ENCODE results near the gene ZFR2.

ZFR2 gene

GRCh38 chr19:3774621-3775373 is 94.0 kb downstream of the ZFR2 start:
- DNase-seq (ENCODE audit: low read depth): no peak
- Histone ChIP-seq H3K4me3 (ENCODE audit: low read length) (no peak overlapping the region), H3K9me3 (ENCODE audit: control insufficient read depth, low read length) (no peaks in the 10 kb centered on the region), H3K27me3 (replicated peaks; ENCODE audit: control insufficient read depth, insufficient read depth, low read length) (peaks cover 16% of the 10 kb centered on the region), H3K36me3 (ENCODE audit: control insufficient read depth, insufficient read depth, low read length, severe bottlenecking) (no peaks in the 10 kb centered on the region), H3K9ac (ENCODE audit: low read length) (no peak overlapping the region), H3K4me1 (ENCODE audit: control insufficient read depth, insufficient read depth, low read length) (no peaks in the 10 kb centered on the region)

GRCh38 chr19:3773814-3774515 is 94.9 kb downstream of the ZFR2 start:
- no peaks in the 10 kb centered on the region for H3K9me3 ChIP-seq (ENCODE audit: control insufficient read depth, low read length)
- no peak overlapping the region for H3K4me3 ChIP-seq (ENCODE audit: low read length)
- H3K9ac ChIP-seq (ENCODE audit: low read length): no peak overlapping the region
- DNase-seq (ENCODE audit: low read depth): no peak
- H3K27me3 ChIP-seq (replicated peaks; ENCODE audit: control insufficient read depth, insufficient read depth, low read length): peaks cover 16% of the 10 kb centered on the region
- H3K4me1 ChIP-seq (ENCODE audit: control insufficient read depth, insufficient read depth, low read length): no peaks in the 10 kb centered on the region
- no peaks in the 10 kb centered on the region for H3K36me3 ChIP-seq (ENCODE audit: control insufficient read depth, insufficient read depth, low read length, severe bottlenecking)

DNA sequence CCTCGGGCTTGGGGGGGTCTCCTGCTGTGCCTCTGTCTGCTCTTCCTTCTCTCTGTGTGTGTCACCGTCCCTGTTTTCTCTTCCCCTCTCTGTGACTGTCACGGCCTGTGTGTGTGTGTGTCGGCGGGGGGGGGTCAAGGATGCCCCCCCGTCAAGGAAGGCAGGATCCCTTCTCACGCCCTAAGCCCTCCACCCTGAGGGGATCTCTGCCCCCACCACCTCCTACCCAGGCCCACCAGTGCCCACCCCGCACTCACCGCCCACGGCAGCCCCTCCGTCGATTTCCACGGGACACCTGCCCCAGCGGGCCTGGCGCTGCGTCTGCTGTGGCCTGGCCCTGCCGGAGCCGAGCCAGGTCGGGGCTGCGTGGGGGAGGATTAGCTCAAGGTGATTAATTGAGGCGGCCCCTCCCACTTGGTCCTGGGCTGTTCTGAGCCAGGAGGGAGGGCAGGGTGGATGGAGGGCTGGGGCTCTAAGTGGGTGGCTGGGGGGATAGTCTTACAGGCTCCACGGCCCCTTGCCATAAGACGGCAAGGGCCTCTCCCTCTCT is 96.9 kb downstream of the ZFR2 start, which contains the start of gene RAX2:
Gene RAX2 (minus strand): TSS at position 323 of the 550 bp plus-strand sequence. CDS start 486 bp downstream, outside the sequence.
- no peaks in the 10 kb centered on the region for H3K9me3 ChIP-seq (ENCODE audit: control insufficient read depth, low read length)
- H3K27me3 ChIP-seq (replicated peaks; ENCODE audit: control insufficient read depth, insufficient read depth, low read length): peaks cover 16% of the 10 kb centered on the region
- no peak within 1 kb of the TSS for H3K9ac ChIP-seq (ENCODE audit: low read length)
- H3K4me1 ChIP-seq (ENCODE audit: control insufficient read depth, insufficient read depth, low read length): no peaks in the 10 kb centered on the region
- H3K36me3 ChIP-seq (ENCODE audit: control insufficient read depth, insufficient read depth, low read length, severe bottlenecking): peaks cover 7% of the 10 kb centered on the region
- H3K4me3 ChIP-seq (ENCODE audit: low read length): no peak within 1 kb of the TSS
- DNase-seq (ENCODE audit: low read depth): no peak

- Histone ChIP-seq H3K4me1 (ENCODE audit: control insufficient read depth, insufficient read depth, low read length) (no peaks in the 10 kb centered on the region), H3K9me3 (ENCODE audit: control insufficient read depth, low read length) (no peaks in the 10 kb centered on the region), H3K4me3 (ENCODE audit: low read length) (no peak overlapping the region), H3K27me3 (replicated peaks; ENCODE audit: control insufficient read depth, insufficient read depth, low read length) (peaks cover 16% of the 10 kb centered on the region), H3K36me3 (ENCODE audit: control insufficient read depth, insufficient read depth, low read length, severe bottlenecking) (peaks cover 14% of the 10 kb centered on the region), H3K9ac (ENCODE audit: low read length) (no peak overlapping the region)
- no peak for DNase-seq (ENCODE audit: low read depth)
Observed at GRCh38 chr19:3771000-3771905, 97.6 kb downstream of the ZFR2 start.

DNA sequence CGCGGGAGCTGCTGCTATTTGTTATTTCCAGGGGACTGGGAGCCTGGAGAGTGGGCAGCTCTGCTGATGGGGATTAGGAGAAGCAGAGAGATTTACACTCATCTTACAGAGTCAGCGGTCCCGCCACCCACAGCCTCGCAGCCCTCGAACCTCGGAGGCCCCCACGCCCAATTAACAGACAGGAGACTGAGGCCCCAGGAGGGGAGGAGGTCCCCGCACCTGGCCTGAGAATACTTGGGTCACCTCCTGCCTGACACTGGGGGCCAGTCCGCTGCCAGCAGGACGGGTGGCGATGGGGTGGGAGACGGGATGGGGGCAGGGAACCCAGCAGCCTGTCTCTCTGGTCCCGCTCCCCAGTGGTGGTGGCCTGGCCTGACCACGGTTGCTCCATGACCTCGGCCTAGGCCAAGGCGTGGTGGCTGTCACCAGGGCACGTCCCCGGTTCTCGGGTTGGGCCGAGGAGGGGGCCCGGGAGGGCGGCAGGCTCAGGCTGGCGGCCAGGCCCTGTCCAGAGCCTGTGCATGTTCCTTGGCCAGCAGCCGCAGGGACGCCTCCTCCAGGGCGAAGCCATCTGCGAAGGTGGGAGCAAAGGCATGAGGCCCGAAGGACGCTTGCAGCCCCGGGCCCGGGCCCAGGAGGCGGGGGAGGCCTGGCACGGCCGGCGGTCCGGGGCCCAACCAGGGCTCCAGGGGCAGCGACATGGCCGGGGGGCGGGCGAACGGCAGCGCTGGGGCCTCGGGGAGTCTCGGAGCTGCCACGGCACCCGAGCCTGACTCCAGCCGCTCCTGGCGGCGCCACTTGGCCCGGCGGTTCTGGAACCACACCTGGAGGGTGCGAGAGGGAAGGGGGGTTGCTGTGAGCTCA is 98.5 kb downstream of the ZFR2 start:
- H3K9ac ChIP-seq (ENCODE audit: low read length): no peak overlapping the region
- no peaks in the 10 kb centered on the region for H3K4me1 ChIP-seq (ENCODE audit: control insufficient read depth, insufficient read depth, low read length)
- DNase-seq (ENCODE audit: low read depth): no peak
- H3K9me3 ChIP-seq (ENCODE audit: control insufficient read depth, low read length): no peaks in the 10 kb centered on the region
- peaks cover 15% of the 10 kb centered on the region for H3K36me3 ChIP-seq (ENCODE audit: control insufficient read depth, insufficient read depth, low read length, severe bottlenecking)
- H3K4me3 ChIP-seq (ENCODE audit: low read length): no peak overlapping the region
- peaks cover 13% of the 10 kb centered on the region for H3K27me3 ChIP-seq (replicated peaks; ENCODE audit: control insufficient read depth, insufficient read depth, low read length)

DNA sequence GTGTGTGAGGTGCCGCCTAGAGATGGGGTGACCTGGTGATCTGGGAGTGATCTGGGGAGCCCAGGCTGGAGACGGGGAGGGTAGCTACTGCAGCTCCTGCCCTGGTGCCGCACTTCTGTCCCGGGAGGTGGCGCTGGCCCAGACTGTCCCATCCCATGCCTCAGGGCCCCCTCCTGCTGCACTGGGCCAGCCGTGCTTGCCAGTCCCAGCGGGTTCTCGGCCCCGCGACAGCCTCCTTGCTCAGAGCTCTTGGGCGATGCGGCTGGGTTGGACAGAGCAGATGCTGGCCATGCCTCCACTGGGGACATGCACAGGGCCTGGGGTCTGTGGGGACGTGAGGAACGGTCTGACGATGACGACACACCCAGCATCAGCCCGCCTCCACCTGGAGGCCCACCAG is 99.3 kb downstream of the ZFR2 start:
- Histone ChIP-seq H3K27me3 (replicated peaks; ENCODE audit: control insufficient read depth, insufficient read depth, low read length) (peaks cover 12% of the 10 kb centered on the region), H3K4me1 (ENCODE audit: control insufficient read depth, insufficient read depth, low read length) (no peaks in the 10 kb centered on the region), H3K9ac (ENCODE audit: low read length) (no peak overlapping the region), H3K36me3 (ENCODE audit: control insufficient read depth, insufficient read depth, low read length, severe bottlenecking) (peaks cover 19% of the 10 kb centered on the region), H3K4me3 (ENCODE audit: low read length) (no peak overlapping the region), H3K9me3 (ENCODE audit: control insufficient read depth, low read length) (no peaks in the 10 kb centered on the region)
- no peak for DNase-seq (ENCODE audit: low read depth)

- no peak for DNase-seq (ENCODE audit: low read depth)
- Histone ChIP-seq H3K9ac (ENCODE audit: low read length) (no peak overlapping the region), H3K4me3 (ENCODE audit: low read length) (no peak overlapping the region), H3K4me1 (ENCODE audit: control insufficient read depth, insufficient read depth, low read length) (no peaks in the 10 kb centered on the region), H3K9me3 (ENCODE audit: control insufficient read depth, low read length) (no peaks in the 10 kb centered on the region), H3K27me3 (replicated peaks; ENCODE audit: control insufficient read depth, insufficient read depth, low read length) (peaks cover 9% of the 10 kb centered on the region), H3K36me3 (ENCODE audit: control insufficient read depth, insufficient read depth, low read length, severe bottlenecking) (peaks cover 19% of the 10 kb centered on the region)
Observed at GRCh38 chr19:3768748-3769099, 100.1 kb downstream of the ZFR2 start.

- no peak overlapping the region for H3K4me3 ChIP-seq (ENCODE audit: low read length)
- H3K9me3 ChIP-seq (ENCODE audit: control insufficient read depth, low read length): no peaks in the 10 kb centered on the region
- H3K9ac ChIP-seq (ENCODE audit: low read length): no peak overlapping the region
- peaks cover 3% of the 10 kb centered on the region for H3K4me1 ChIP-seq (ENCODE audit: control insufficient read depth, insufficient read depth, low read length)
- DNase-seq (ENCODE audit: low read depth): no peak
- H3K36me3 ChIP-seq (ENCODE audit: control insufficient read depth, insufficient read depth, low read length, severe bottlenecking): peaks cover 19% of the 10 kb centered on the region
- peaks cover 8% of the 10 kb centered on the region for H3K27me3 ChIP-seq (replicated peaks; ENCODE audit: control insufficient read depth, insufficient read depth, low read length)
Observed at GRCh38 chr19:3768015-3768747, 100.7 kb downstream of the ZFR2 start.

DNA sequence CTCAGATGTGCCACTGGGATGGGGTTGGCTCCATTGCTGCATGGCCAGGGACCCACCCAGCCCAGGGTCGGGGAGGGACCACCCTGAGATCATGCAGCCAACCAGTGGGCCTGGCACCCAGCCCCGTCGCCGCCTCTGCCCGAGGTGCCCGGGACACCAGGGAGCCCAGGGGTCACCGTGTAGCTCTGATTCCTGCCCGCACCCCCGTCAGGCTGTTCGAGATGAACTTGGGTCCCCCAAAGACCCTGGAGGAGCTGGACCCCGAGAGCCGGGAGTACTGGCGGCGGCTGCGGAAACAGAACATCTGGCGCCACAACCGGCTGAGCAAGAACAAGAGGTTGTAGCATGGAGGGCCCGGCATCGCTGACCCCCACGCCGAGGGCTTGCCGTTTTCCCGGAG is 101.8 kb downstream of the ZFR2 start:
- Histone ChIP-seq H3K4me3 (ENCODE audit: low read length) (no peak overlapping the region), H3K9ac (ENCODE audit: low read length) (no peak overlapping the region), H3K9me3 (ENCODE audit: control insufficient read depth, low read length) (no peaks in the 10 kb centered on the region), H3K36me3 (ENCODE audit: control insufficient read depth, insufficient read depth, low read length, severe bottlenecking) (peaks cover 19% of the 10 kb centered on the region), H3K4me1 (ENCODE audit: control insufficient read depth, insufficient read depth, low read length) (peaks cover 5% of the 10 kb centered on the region), H3K27me3 (replicated peaks; ENCODE audit: control insufficient read depth, insufficient read depth, low read length) (peaks cover 8% of the 10 kb centered on the region)
- no peak for DNase-seq (ENCODE audit: low read depth)

- Histone ChIP-seq H3K9ac (ENCODE audit: low read length) (no peak overlapping the region), H3K9me3 (ENCODE audit: control insufficient read depth, low read length) (no peaks in the 10 kb centered on the region), H3K27me3 (replicated peaks; ENCODE audit: control insufficient read depth, insufficient read depth, low read length) (peaks cover 6% of the 10 kb centered on the region), H3K36me3 (ENCODE audit: control insufficient read depth, insufficient read depth, low read length, severe bottlenecking) (peaks cover 19% of the 10 kb centered on the region), H3K4me3 (ENCODE audit: low read length) (no peak overlapping the region), H3K4me1 (ENCODE audit: control insufficient read depth, insufficient read depth, low read length) (peaks cover 5% of the 10 kb centered on the region)
- DNase-seq (ENCODE audit: low read depth): no peak
Observed at GRCh38 chr19:3766520-3766919, 102.3 kb downstream of the ZFR2 start.

All from adipocyte (in vitro differentiated cells).